SKM-1 (cell line): ENCODE results near the gene CCBE1.

Source experiments
- DNase-seq: peaks from one replicate; lab custom pipeline; 2025; ENCODE audit not compliant: unreplicated experiment; lab: John Stamatoyannopoulos, UW

The CCBE1 gene

DNA sequence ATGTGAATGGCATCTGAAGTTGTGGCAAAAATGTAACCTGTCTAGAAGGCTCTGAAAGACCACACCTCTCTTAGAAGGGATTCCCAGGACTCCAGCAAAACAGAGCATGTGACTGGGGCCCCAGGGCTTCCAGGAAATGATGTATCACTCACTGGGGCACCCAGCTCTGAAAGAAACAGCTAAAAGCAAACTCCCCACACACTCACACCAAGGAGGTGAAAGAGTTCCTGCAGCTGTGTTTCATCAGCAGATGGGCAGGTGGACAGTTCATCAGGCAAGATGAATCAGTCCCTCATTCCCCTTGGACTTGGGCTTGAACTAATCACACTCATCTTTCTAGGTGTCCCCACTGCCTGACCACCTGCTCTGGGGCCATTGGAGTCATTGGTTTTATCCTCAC is 76.2 kb downstream of the CCBE1 start:
- DNase-seq = no peak

DNA sequence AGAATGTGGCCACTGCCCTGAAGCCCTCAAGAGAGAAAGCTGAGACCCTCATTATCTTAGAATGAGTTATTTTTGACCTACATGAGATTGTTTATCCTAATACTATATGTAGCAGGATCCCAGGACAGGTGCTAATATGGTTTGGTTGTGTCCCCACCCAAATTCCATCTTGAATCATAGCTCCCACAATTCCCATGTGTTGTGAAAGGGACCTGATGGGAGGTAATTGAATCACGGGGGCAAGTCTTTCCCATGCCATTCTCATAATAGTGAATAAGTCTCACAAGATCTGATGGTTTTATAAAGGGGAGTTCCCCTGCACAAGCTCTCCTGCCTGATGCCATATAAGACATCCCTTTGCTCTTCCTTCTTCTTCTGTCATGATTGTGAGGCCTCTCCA is 76.8 kb downstream of the CCBE1 start:
- no peak for DNase-seq

DNA sequence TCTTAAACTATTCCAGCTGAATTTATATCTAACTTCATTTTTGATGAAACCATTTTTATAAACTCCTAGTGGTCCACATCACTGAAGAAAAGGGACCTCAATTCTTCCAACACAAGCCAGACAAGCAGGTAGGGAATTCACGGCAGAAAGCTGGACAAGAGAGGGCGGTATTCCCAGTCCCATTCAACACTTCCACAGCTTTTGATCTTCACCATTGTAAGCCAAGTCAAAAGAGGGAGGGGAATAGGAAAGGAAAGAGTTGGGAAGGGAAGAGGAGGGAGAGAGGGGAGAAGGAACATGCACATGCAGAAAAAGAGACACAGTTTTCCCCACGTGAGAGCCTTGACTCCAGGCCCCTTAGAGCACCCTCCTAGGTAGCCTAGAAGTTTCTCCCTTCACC is 77.4 kb downstream of the CCBE1 start:
- DNase-seq = no peak

DNA sequence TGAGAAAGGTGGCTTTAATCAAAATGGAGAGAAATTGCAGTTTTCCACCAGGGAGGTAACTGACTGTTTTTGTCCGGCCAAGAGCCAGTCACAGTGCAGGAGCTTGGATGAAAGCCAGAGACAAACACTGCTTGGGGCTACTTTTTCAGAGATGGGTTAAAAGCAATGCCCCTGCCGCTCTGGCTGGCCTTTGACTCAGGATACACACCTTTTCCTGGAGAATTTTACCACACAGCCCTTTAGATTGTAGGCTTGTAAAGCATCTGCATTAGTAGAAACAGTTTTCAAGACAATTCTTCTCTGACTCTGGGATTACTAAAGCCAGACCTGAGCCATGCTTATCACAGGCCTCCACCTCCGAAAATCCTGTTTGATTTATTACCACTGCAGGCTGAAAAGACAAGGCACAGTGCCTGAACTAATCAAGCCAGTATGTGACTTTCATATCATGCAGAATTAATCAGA is 79.7 kb downstream of the CCBE1 start:
- no peak for DNase-seq

DNA sequence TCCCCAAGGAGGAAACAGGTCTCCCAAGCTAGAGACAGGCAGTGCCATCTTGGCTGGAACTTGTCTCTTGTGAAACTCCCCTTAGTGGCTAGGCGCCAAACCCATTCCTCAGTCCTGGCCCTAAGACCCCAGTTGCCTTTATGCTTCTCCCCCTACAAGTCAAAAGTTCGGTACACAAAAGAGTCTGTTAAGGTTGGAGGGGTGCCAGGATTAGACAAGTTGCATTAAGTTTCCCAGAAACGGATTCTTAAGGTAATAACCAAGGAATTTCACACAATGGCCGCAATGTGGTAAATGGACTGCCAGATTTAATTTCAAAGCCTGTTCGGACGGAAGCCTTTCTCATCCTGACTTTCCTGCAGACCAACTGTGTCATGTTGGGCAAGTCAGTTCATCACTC is 80.7 kb downstream of the CCBE1 start:
- DNase-seq = no peak

DNA sequence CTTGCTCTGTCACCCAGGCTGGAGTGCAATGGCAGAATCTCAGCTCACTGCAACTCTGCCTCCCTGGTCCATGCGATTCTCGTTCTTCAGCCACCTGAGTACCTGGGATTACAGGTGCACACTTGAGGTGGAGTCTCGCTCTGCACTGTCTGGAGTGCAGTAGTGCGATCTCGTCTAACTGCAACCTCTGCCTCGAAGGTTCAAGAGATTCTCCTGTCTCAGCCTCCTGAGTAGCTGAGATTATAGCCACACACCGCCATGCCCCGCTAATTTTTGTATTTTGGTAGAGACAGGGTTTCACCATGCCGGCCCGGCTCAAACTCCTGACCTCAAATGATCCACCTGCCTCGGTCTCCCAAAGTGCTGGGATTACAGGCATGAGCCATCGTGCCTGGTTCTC is 83.3 kb downstream of the CCBE1 start:
- DNase-seq = no peak

DNA sequence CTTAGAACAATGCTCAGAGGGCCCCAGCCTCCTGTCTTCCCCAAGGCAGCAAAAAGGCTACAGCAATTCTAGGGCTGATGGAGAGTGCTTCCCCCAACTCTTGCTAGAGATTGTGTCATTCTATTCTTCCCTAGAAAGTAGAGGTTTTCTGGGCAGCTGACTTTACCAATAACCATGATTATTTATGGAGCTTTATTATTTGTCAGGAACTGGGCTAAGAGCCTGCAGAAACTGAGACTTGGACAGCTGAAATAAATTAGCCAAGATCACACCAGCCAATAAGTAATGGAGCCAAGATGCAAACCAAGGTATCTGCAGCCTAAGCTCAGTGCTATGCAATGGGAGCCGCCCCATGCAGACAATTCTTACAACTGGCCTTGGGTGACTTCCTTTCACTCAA is 84.8 kb downstream of the CCBE1 start:
- DNase-seq = no peak

DNA sequence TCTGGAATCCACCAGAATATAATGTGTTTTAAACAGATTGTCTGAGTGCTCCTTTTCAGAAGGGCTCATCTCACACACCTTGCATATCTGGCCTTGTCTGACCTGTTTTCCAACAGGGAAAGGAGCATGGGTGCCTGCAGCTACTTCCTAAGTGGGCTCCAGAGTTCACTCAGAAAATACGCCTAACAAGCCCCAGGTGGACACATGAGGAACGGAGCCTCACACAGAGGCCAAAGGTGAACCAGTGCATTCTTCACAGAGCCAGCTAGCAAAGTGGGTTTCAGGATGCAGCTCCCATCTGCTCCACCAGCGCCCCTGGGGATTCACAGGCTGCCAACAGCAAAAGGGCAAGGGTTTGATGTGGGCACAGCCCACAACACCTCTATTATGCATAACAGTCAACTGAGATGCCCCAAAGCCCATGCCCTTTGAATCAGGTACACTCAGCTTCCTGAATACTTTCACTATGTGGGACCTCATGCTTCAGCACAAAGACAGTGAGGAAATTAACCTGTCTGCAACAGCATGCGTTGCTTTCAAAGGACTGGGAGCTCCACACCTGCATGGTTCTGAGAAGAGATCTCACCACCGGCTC is 86.6 kb downstream of the CCBE1 start:
- DNase-seq = no peak

DNA sequence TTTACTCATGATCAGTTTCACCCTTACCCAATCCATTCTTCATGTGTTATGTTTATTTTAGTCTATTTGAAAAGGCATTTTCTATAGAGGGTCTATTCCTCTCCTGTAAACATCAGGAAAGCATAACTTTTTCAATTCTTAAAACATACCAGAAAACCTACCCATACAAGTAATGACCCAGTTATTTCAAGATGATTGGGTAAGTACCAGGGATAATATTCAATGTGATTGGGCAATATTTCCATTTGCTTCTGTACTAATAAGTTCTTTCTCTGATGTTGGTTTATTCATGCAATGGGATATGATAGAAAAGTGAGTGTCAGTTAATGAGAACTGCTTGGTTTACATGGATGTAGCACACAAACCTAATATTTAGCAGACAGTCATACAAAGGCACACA is 87.6 kb downstream of the CCBE1 start:
- no peak for DNase-seq

DNA sequence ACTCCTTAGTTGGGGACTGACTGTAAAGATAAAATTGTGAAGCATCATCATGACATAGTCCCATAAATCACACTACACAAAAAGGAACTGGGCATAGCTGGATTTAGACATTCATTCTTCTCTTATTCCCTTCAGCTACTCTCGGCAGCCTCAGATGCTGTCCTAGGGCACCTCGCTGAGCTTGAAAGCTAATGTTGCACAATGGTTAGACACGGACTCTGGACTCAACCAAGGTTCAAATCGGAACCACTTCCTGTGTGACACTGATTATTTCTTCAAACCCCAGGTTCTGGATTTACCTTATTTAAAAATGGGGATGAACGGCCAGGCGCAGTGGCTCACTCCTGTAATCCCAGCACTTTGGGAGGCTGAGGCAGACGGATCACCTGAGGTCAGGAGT is 89.8 kb downstream of the CCBE1 start:
- no peak for DNase-seq

DNA sequence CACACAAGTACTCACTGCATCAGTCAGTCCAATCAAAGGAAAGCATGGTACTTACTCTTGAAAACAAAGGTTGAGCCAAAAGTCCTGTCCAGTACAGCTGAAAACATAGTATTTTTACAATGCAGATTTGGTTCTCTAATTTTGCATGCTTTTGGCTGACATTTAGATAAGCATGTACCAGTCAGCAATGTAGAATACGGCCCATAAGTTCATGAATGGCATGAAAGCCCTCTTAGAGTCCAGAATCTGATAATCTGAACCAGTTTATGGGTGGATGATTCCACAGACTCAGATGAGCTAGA is 90.2 kb downstream of the CCBE1 start:
- no peak for DNase-seq

DNA sequence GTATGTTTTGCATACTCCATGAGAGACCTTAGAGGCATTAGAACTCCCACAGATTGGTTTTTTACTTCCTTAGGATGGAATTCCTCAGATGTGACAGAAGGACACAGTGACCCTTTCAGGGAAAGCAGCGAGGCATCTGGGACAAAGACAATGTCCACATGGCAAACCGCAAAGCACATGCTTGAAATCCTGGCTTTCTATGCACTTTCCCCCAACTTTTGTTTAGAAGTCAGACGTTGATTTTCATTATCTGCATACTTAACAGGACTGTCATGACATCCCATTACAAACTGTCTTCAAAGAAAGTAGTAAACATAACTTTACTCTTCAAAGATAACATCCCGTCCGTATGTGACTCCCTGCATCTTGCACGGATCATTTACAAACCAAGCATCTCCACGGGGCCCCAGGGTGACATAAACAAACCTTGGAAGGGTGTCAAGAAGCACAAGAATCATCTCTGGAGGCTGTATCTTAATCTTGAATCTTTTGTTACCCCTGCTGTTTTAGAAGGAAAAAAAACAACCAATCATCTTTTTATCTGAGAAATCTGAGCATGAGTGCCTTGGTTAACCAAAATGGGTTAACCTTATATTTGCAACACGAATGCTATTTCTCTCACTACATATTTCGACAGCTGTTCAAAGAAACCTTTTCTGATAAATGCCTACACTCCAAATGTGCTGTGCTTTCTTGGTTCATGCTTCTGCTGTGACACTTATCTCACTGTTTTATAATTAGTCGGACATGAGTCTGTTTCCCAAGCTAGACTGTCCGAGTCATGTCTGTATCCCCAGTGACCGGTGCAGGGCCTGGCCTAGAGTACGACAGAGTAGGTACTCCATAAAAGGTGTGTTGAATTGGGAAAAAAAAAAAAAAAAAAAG is 90.8 kb downstream of the CCBE1 start:
- DNase-seq = no peak

DNA sequence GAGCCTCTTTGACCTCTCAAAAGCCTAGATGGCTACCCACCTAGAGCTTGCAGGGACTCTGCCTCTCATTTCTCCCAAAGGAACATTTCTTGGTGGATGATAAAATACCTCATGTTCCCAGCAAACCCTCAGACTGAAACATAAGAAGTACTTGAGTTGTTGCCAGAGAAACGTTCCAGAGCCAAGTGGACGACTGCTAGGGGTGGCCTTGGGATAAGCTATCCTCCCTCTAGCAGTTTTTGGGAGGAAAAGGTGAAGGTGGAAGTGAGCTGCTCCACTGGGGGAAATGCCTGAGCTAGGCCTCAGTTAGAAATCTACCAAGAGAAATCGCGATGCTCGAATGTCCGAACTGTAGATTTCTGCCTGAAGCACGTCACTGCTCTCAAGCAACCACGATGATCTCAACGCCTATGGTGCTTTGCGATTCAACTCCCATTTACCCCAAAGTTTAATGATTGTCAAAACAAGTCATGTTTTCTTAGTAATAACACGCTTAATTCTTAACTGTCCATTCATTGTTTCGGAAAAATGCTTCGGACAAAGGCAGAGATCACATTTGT is 91.5 kb downstream of the CCBE1 start:
- DNase-seq = no peak

DNA sequence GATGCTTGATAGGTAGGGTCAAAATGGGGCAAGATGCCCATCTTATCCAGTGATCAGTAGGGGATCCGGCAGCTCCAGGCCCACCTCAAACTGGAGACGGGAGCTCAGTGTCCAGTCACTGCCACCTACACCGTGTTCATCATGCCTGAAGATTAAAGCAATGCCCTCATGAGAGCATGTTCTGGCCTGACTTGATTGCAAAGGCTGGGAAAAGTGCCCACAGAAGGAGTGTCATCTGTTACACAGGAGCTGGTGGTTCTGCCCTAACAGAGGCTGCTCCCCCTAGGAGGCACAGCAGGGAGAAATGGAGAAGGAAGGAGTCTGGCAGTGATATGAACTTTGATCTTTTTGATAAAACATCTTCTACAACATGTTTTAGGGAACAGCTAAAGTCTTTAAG is 92.3 kb downstream of the CCBE1 start:
- no peak for DNase-seq

DNA sequence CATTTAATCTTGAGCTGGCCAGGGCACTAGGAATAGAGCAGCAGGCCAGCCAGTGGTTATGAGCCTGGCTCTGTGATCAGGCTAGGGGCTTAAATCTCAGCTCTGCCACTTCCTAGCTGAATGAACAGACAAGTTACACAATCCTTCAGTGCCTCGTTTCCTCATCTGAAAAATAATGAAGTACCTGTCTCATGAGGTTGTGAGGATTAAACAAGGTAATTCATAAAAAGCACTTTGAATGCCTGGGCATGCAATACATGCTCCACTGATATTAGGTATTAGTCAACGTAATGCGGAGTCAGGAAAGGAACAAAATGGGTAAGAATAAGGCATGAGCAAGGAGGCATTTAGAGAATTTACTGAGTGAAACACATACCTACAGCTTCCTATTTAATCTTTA is 100.2 kb downstream of the CCBE1 start:
- DNase-seq = no peak

DNA sequence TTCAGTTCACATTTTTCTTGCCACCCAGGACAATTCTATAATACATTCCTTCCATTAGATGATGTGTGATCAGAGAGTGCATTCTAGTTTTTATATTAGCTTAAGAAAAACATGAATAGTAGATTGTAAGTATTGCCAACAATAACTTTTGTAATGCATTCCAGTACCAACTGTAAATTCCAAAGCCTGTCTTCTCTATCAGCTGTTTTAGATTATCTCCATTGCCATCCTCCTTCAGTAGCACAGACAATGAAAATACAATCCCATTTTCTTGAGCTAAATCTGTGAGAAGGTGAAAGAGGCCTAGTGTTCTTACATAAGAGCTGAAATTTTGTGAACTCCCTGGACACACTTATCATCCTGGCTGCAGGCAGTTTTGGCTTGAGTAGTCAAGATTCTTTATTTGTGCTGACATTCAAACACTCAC is 103.9 kb downstream of the CCBE1 start:
- no peak for DNase-seq

DNA sequence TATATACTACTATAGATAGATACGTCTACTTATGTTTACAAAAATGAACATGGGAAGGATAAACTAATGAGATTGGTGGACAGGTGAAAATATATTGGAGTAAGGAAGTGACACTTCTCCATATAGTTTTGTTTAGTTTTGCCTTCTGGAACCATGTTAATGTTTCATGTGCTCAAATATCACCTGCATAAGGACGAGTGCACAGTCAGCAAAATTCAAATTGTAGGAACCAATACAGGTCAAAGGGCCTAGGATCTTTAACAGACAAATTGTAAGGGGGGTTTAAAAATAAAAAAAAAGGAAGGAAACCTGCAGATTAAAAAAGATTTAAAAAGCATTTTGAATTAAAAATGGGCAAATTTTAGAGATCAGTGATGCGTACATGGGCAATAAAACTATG is 104.6 kb downstream of the CCBE1 start:
- no peak for DNase-seq

DNA sequence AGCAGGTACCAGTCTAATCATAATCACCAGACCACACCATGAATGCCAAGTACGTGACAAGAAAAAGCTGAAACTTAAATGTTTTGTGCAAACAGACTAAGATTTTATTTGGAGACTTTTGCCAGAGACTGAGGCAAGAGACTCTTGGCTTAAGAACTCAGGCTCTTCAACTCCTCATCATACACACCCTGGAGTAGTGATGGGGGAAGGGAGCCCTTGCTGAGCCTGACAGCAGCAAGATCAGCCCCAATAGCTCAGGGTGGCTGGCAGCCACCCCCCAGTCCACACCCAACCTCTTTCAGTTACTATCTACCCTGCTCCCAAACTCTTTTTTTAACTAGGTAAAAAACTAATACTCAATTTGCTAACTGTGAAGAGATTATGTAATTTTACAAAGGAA is 114.8 kb downstream of the CCBE1 start:
- no peak for DNase-seq

DNA sequence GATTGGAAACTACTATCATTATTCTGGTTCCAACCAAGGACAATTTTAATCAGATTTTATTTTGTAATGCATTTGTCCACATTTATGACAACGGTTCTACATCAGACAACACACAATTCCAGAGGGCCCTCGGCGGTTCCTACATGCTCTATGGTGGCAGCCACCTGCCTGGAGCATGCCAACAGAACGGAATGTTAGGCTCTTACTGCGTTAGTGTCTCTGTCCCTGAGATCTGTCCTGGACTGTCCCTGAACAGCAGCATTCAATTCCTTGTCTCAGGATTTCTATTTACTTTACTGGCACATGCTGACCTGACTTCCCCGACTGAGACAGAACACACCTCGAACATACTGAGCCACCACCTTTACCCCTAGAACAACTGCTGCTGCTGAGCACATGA is 117.7 kb downstream of the CCBE1 start:
- DNase-seq = no peak

DNA sequence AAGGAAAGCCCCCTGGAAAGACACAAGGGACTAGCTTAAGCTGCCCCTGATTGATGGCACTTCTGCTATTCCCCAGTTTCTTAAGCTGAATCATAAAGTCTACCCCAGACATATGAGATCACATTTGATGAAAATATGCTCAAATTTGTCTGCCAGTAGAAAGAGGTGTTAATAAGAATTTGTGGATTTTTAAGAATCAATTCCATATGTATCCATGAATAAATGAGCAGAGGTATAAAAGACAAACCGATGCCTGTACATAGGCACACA is 119.9 kb downstream of the CCBE1 start:
- DNase-seq = no peak

DNA sequence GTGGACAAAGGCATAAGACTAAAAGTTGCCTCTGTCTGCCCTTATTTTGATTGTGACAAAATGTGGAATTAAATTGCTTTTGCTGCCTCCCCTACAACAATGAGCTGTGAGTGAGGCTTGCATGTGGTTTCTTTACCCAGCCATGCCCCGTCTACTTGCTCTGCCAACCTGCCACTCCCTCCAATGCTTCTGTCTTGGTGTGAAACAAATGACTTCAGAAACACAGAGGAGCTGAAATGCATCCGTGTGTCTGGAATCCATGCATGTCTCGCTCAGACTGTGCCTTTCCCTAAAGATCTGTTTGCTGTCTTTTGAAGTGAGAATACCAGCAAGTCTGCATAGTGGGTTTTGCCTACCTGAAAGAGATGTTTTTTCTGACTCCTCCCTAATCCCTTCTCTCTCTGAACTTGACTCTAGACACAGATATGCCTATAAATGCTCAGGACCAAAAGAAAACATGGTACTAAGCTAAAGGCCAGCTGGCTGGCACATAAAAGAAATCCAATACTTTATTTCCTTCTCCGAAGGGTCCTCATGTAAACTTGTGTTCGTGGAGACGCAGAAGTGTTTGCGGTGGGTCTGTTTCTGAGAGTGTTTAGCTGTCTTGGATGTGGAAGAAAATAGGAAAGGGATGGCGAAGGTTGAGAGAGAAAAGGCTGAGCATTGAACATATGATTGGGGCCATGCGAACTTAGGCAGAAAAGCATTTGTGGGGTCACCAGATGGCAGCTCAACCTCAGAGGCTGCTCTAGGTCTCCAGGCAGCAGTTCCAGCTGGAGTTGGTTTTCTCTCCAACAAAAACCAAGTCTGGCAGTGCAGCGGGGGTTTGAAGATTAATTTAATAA is 120.5 kb downstream of the CCBE1 start:
- DNase-seq = no peak

DNA sequence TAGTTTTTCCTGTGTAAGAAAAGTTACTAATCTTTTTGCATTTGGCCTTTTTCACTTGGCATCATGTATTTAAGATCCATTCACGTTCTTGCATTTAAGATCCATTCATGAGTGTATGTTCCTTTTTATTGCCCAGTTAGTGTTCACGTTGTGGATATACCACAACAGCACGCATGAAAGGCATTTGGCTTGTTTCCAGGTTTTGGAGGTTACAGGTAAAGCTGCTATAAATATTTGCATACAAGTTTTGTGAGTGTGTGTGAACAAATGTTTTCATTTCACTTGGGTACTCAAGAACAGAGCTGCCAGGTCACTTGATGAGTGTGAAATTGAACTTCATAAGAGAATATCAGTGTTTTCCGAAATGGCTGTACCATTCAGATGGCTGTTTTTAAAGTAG is 121.2 kb downstream of the CCBE1 start:
- DNase-seq = no peak
